ENCODE data around the gene CRACR2A. TPM values are rescaled to one million over a fixed set of nuclear protein-coding genes. Genes with fewer than 3 reads are reported as not detected.

CRACR2A gene
- total RNA-seq, 2 experiments from 2014 or later: 32.4 to 34.3 TPM

- Mint-ChIP-seq H3K27ac (no peak overlapping the region), H3K36me3 (ENCODE audit: low read depth) (peaks cover 16% of the 10 kb centered on the region), H3K27me3 (no peaks in the 10 kb centered on the region), H3K4me3 (no peak overlapping the region), H3K4me1 (peaks cover 19% of the 10 kb centered on the region), H3K9me3 (no peaks in the 10 kb centered on the region)
- ChIA-PET CTCF (no interaction called here), POLR2A (no interaction called here)
- DNase-seq: no peak
Observed at GRCh38 chr12:3636328-3636727, 116.6 kb downstream of the CRACR2A start.

- no peak for DNase-seq
- POLR2A ChIA-PET: no interaction called here
- Mint-ChIP-seq H3K27me3 (no peaks in the 10 kb centered on the region), H3K36me3 (ENCODE audit: low read depth) (peaks cover 20% of the 10 kb centered on the region), H3K9me3 (no peaks in the 10 kb centered on the region), H3K4me3 (no peak overlapping the region), H3K4me1 (peaks cover 19% of the 10 kb centered on the region), H3K27ac (no peak overlapping the region)
- CTCF ChIA-PET: no interaction called here
Observed at GRCh38 chr12:3634348-3634747, 118.6 kb downstream of the CRACR2A start.

- ChIA-PET CTCF (no interaction called here), POLR2A (no interaction called here)
- Mint-ChIP-seq H3K4me1 (peaks cover 19% of the 10 kb centered on the region), H3K4me3 (no peak overlapping the region), H3K27me3 (no peaks in the 10 kb centered on the region), H3K9me3 (no peaks in the 10 kb centered on the region), H3K36me3 (ENCODE audit: low read depth) (peaks cover 20% of the 10 kb centered on the region), H3K27ac (no peak overlapping the region)
- DNase-seq: no peak
Observed at GRCh38 chr12:3633396-3633795, 119.5 kb downstream of the CRACR2A start.

- peak overlapping the region; percentile 66 for H3K27ac Mint-ChIP-seq
- H3K27me3 Mint-ChIP-seq: no peaks in the 10 kb centered on the region
- no peak for DNase-seq
- peaks cover 19% of the 10 kb centered on the region for H3K4me1 Mint-ChIP-seq
- peaks cover 20% of the 10 kb centered on the region for H3K36me3 Mint-ChIP-seq (ENCODE audit: low read depth)
- ChIA-PET CTCF (interaction anchor here (1.1 to 1.4 kb wide), 2 partner anchors 10 to 333 kb away, joined by 3 to 4 read pairs; no protein-coding TSS in a partner anchor), POLR2A (no interaction called here)
- no peak overlapping the region for H3K4me3 Mint-ChIP-seq
- no peaks in the 10 kb centered on the region for H3K9me3 Mint-ChIP-seq
Observed at GRCh38 chr12:3632754-3633153, 120.2 kb downstream of the CRACR2A start.

GRCh38 chr12:3632256-3632655 lies 120.7 kb downstream of the CRACR2A start:
- no peaks in the 10 kb centered on the region for H3K27me3 Mint-ChIP-seq
- H3K4me1 Mint-ChIP-seq: peaks cover 19% of the 10 kb centered on the region
- DNase-seq: peak; percentile 27
- POLR2A ChIA-PET: no interaction called here
- H3K36me3 Mint-ChIP-seq (ENCODE audit: low read depth): peaks cover 19% of the 10 kb centered on the region
- CTCF ChIA-PET: interaction anchor here (0.6 to 1.4 kb wide), 3 partner anchors 10 to 332 kb away, joined by 3 to 4 read pairs (median 4); no protein-coding TSS in a partner anchor
- H3K27ac Mint-ChIP-seq: peak overlapping the region; percentile 66
- H3K4me3 Mint-ChIP-seq: no peak overlapping the region
- H3K9me3 Mint-ChIP-seq: no peaks in the 10 kb centered on the region

GRCh38 chr12:3631759-3632158 lies 121.2 kb downstream of the CRACR2A start:
- POLR2A ChIA-PET: no interaction called here
- CTCF ChIA-PET: interaction anchor here (0.6 to 1.4 kb wide), 4 partner anchors 9 to 332 kb away, joined by 3 to 4 read pairs (median 4); no protein-coding TSS in a partner anchor
- H3K4me3 Mint-ChIP-seq: no peak overlapping the region
- H3K27ac Mint-ChIP-seq: peak overlapping the region; percentile 66
- no peak for DNase-seq
- peaks cover 19% of the 10 kb centered on the region for H3K4me1 Mint-ChIP-seq
- H3K27me3 Mint-ChIP-seq: no peaks in the 10 kb centered on the region
- H3K36me3 Mint-ChIP-seq (ENCODE audit: low read depth): peaks cover 22% of the 10 kb centered on the region
- no peaks in the 10 kb centered on the region for H3K9me3 Mint-ChIP-seq

- CTCF ChIA-PET: interaction anchor here (1.1 kb wide), 1 partner anchor 331 kb away, joined by 3 read pairs; no protein-coding TSS in a partner anchor
- DNase-seq: no peak
- Mint-ChIP-seq H3K27me3 (no peaks in the 10 kb centered on the region), H3K27ac (no peak overlapping the region), H3K4me1 (peaks cover 19% of the 10 kb centered on the region), H3K4me3 (no peak overlapping the region), H3K36me3 (ENCODE audit: low read depth) (peaks cover 27% of the 10 kb centered on the region), H3K9me3 (no peaks in the 10 kb centered on the region)
- POLR2A ChIA-PET: no interaction called here
Observed at GRCh38 chr12:3631272-3631637, 121.7 kb downstream of the CRACR2A start.

GRCh38 chr12:3630621-3631271 lies 122.2 kb downstream of the CRACR2A start:
- Mint-ChIP-seq H3K36me3 (ENCODE audit: low read depth) (peaks cover 32% of the 10 kb centered on the region), H3K4me1 (peaks cover 19% of the 10 kb centered on the region), H3K27me3 (no peaks in the 10 kb centered on the region), H3K4me3 (no peak overlapping the region), H3K9me3 (no peaks in the 10 kb centered on the region), H3K27ac (no peak overlapping the region)
- CTCF ChIA-PET: interaction anchor here (1.1 kb wide), 1 partner anchor 330 kb away, joined by 3 read pairs; no protein-coding TSS in a partner anchor
- POLR2A ChIA-PET: no interaction called here
- no peak for DNase-seq

GRCh38 chr12:3630111-3630510 lies 122.8 kb downstream of the CRACR2A start:
- Mint-ChIP-seq H3K27ac (no peak overlapping the region), H3K4me1 (peaks cover 19% of the 10 kb centered on the region), H3K27me3 (no peaks in the 10 kb centered on the region), H3K4me3 (no peak overlapping the region), H3K9me3 (no peaks in the 10 kb centered on the region), H3K36me3 (ENCODE audit: low read depth) (peaks cover 37% of the 10 kb centered on the region)
- POLR2A ChIA-PET: no interaction called here
- CTCF ChIA-PET: no interaction called here
- DNase-seq: no peak

GRCh38 chr12:3629057-3629830 lies 123.7 kb downstream of the CRACR2A start:
- POLR2A ChIA-PET: no interaction called here
- Mint-ChIP-seq H3K4me3 (no peak overlapping the region), H3K4me1 (peaks cover 19% of the 10 kb centered on the region), H3K36me3 (ENCODE audit: low read depth) (peaks cover 39% of the 10 kb centered on the region), H3K27ac (no peak overlapping the region), H3K9me3 (no peaks in the 10 kb centered on the region), H3K27me3 (no peaks in the 10 kb centered on the region)
- CTCF ChIA-PET: no interaction called here
- DNase-seq: no peak

- H3K27me3 Mint-ChIP-seq: no peaks in the 10 kb centered on the region
- H3K27ac Mint-ChIP-seq: no peak overlapping the region
- CTCF ChIA-PET: no interaction called here
- H3K9me3 Mint-ChIP-seq: no peaks in the 10 kb centered on the region
- no peak overlapping the region for H3K4me3 Mint-ChIP-seq
- H3K4me1 Mint-ChIP-seq: peaks cover 21% of the 10 kb centered on the region
- peaks cover 39% of the 10 kb centered on the region for H3K36me3 Mint-ChIP-seq (ENCODE audit: low read depth)
- POLR2A ChIA-PET: no interaction called here
- no peak for DNase-seq
Observed at GRCh38 chr12:3628629-3629028, 124.3 kb downstream of the CRACR2A start.

- Mint-ChIP-seq H3K27me3 (no peaks in the 10 kb centered on the region), H3K27ac (no peak overlapping the region), H3K9me3 (no peaks in the 10 kb centered on the region), H3K4me1 (peaks cover 18% of the 10 kb centered on the region), H3K36me3 (ENCODE audit: low read depth) (peaks cover 33% of the 10 kb centered on the region), H3K4me3 (no peak overlapping the region)
- ChIA-PET POLR2A (no interaction called here), CTCF (no interaction called here)
- DNase-seq: no peak
Observed at GRCh38 chr12:3627336-3627735, 125.6 kb downstream of the CRACR2A start.

- CTCF ChIA-PET: no interaction called here
- Mint-ChIP-seq H3K36me3 (ENCODE audit: low read depth) (peaks cover 32% of the 10 kb centered on the region), H3K4me1 (peaks cover 15% of the 10 kb centered on the region), H3K27ac (no peak overlapping the region), H3K9me3 (no peaks in the 10 kb centered on the region), H3K4me3 (no peak overlapping the region), H3K27me3 (no peaks in the 10 kb centered on the region)
- POLR2A ChIA-PET: no interaction called here
- DNase-seq: no peak
Observed at GRCh38 chr12:3624273-3624672, 128.6 kb downstream of the CRACR2A start.

Measured in activated CD4-positive, alpha-beta memory T cell treated with anti-CD3 and anti-CD28 coated beads, Interleukin-2, amount 10 ng/mL, durations not matched to agents 7 days and 5 days (primary cell).